ENCODE measurements around the gene RXRB.
A peak's percentile ranks its signal among the peaks of the same experiment; 100 is the strongest.

The RXRB gene

DNA sequence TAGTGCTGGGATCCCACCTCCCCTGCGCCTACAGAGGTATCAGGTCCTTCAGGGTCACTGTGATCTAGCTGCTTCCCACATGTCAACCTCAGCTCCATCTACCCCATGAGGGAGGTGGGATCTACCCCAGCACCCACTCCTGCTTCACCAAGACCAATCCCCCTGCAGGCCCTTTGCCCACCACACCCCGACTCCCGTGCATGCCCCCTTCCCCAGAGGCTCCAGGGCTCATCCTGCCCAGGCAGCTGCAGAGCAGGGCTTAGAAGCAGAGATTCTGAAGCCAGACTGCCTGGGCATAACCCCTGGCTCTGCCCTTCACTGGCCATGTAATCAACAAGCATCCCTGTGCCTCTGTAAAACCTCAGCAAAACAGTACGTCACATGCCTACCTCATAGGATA is 25.7 kb downstream of the RXRB start:
- no peak for DNase-seq

DNA sequence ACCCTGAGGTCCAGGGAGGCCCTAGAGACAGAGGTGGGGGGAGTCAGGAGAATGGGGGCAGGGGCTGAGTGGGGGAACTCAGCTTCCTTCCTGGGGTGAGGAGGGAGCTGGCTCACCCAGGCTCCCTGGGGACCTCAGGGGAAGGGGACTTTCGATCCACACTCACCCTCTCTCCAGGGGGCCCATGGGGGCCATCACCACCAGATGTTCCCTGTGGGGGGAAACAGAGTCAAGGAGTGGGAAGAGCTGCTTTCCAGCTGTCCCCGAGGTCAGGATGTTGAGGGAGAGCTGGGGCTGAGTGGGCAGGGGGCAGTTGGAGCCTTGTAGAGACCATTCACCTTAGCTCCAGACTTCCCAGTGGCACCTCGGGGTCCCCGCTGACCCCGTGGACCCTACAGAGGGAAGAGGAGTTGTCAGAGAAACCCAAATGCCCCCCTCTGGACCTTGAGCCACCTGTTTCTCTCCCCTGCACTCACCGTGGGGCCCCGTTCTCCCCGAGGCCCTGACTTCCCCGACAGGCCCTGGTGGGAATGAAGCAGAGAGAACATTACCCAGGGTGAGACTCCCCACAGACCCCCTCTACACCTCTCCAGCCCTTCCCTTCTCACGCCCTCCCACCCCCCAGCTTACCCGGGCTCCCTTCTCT is 26.8 kb downstream of the RXRB start:
- no peak for DNase-seq

DNA sequence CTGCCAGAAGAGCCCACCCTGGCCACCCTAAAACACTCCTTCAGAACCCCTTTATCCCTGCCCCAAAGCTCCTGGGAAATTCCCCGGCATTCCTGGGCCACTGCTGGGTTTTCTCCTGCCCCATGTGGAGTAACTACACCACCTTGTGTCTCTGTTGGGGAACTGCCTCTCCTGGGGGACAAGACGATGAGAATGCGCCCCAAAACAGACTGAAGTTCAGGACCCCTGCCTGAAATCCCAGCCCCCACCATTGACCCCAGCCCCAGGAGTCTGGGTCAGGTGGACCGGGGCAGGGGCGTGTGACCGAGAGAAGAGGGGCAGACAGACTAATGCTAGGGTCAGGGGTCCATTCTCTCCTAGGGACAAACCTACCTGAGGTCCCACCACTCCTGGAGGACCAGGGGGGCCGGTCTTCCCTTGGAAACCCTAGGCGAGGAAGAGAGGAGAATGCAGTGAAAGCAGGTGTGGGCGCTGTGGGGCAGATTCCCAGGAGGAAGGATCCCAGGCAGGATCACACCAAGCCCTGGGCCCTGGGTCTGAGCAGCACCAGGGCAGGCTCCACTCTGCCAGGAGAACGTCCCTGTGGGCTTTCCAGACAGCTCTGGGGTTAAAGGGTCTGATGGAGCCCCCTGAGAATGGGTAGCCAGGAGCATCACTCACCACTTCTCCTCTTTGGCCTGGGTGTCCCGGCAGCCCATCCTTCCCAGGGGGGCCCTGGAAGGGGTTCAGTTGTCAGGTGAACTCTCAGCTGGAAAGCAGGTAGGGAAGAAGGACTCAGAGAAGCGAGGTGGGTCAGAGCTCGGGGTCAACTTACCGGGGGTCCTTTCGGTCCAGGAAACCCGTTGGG is 27.6 kb downstream of the RXRB start:
- no peak for DNase-seq

DNA sequence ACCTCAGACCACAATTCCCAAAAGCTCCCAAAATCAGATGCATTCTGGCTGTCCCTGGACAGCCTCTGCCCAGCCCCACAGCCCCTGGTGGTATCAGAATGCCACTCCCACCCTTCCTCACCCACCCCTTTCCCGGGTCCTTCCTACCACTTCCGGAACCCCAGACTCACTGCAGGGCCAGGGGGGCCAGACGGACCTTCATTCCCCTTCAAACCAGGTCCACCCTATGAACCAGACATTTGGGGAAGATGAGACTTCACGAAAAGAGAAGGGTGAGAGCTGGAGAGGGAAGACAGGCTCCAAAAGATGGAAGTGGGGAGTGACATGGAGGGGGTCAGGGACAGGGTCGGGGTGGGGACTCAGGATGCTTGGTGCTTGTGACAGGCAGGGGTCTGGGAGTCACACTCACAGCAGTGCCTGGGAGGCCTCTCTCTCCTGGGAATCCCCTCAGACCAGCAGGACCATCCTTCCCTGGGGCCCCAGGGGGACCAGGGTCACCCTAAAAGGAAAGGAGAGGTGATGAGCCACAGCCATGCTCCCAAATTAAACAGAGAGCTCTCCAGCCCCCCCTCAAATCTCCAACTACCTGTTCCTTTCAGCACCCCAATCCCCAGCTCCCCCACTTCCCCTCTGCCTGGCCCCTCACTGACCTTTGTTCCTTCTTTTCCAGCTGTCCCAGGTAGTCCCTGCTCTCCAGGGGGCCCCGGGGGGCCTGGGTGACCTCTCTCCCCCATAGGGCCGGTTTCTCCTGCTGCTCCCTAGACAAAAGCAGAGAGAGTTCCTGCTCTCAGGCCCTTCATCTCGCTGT is 28.4 kb downstream of the RXRB start:
- DNase-seq = no peak

DNA sequence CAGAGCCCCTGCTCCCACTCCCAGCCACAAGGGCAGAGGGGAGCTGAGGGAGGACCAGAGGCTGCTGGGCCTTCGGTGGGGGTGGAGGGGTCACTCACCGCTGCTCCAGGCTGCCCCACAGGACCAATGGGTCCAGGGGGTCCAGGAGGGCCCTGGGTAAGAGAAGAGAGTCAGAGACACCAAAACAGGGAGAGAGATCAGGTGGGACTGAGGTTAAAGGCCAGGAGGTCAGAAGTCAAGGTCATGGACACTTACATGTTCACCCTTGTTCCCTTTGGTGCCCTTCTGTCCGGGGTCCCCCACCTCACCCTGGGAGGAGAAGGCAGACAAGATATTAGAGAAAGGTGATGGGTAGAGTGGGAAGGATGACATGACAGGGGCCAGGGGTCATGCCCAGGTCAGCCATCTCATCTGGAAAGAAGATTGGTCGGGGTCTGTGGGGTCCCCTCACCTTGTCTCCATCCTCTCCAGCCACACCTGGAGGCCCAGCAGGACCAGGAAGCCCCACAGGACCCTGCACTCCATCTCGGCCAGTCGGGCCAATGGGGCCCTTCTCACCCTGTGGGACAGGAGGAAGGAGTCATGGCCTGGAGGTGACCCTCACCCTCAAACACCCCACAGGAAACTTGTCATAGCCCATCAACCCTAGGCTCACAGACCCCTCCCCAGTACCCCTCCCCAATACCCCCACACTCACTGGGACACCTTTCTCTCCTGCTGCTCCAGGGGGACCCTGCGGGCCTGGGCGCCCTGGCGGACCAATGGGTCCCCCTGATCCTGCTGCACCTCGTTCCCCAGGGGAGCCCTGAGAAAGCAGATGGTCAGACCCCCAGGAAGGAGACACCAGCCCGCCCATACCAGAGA is 29.2 kb downstream of the RXRB start:
- DNase-seq = no peak

DNA sequence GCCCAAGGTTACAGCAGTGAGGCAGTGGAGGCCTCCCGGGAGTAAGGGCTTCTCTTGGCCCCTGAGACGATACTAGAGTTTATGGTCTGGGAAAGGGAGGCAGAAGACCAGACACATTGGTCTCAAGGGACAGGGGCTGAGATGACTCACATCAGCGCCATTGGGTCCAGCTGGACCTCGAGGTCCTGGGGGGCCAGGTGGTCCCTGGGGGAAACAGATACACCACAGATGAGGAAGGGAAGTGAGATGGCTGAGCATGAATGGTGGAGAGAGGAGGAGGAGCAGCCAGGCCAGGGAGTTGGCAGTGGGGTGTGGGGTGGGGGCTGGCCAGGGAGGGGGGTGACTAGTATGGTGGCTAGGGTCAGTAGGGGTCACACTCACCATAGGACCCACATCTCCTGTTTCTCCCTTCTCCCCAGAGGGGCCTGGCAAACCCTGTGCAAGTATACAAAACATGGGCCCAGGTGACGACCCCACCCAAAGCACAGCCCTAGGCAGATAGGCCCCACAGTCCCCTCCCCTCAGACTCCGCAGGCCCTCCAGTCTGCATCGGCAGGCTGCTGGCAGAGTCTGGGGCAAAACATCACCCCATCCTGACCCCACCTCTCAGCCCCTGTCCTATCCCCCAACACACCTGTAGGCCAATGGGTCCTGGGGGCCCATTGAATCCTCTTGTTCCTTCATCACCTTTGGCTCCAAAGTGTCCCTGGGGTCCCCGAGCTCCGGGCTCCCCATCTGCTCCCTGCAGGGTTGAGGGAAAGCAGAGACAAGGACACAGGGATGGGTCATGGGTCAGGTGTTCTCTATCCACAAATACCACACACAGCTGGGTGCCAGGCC is 30.1 kb downstream of the RXRB start:
- no peak for DNase-seq

DNA sequence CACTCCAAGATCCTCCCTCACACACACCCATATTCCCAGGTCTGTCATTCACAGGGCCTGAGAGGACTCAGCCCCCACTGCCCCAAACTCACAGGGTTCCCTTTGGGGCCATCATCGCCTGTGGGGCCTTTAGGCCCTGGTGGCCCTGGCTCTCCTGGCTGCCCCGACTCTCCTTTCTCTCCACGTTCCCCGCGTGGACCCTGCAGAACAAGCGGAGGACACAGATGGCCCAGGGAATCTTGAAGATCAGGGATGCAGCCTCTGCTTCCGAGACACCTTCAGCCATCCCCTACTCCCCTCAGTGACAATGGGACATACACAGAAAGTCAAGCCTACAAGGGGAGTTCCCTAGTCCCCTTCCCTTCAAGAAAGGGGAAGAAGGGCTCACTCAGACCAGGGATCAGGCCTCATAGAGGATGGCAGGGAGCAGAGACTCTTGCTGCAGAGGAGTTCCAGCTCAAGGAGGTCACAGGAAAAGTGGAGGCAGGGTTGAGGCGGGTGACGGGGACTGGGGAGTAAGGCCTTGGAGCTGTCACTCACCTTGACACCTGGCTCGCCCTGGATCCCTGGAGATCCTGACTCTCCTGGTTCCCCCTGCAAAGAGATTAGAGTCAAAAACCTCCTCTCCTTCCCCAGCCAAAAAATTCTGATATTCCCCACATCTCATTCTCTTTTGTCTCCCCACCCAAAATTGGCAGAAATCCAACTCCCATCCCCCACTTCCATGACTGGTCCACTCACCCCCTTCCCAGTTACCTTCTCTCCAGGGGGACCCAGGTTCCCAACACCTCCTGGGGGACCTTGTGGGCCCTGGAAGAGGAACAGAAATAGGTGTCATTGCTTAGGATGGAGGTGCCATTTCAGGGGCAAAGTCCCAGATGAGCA is 30.9 kb downstream of the RXRB start:
- no peak for DNase-seq

DNA sequence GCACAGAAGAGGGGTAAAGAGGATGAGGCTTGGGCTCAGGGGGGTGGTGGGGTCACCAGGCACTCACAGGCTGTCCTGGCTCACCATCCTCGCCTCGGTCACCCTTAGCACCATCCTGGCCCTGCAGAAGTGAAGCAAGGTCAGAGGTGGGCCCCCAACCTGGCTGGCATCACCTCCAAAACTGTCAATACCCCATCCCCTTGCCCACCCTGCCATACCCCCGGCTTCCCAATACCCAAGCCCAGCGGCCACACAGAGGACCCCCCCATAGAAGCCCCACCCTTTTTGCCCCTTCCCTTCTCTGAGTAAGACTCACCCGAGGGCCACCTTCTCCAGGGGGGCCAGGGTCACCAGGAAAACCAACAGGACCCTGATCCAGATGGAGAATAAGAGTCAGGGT is 31.8 kb downstream of the RXRB start:
- no peak for DNase-seq

DNA sequence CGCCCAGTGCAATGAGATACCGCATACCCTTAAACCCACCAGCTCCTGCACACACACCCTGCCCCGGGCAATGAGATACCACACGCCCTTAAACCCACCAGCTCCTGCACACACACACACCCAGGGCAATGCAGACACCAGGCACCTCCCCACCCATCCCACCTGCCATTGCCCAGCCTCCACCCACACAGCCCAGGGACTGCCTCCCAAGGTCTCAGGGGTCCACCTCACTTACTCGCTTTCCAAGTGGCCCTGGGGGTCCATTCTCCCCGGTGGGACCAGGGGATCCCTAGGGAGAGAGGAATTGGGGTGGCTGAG is 32.2 kb downstream of the RXRB start:
- DNase-seq = no peak

DNA sequence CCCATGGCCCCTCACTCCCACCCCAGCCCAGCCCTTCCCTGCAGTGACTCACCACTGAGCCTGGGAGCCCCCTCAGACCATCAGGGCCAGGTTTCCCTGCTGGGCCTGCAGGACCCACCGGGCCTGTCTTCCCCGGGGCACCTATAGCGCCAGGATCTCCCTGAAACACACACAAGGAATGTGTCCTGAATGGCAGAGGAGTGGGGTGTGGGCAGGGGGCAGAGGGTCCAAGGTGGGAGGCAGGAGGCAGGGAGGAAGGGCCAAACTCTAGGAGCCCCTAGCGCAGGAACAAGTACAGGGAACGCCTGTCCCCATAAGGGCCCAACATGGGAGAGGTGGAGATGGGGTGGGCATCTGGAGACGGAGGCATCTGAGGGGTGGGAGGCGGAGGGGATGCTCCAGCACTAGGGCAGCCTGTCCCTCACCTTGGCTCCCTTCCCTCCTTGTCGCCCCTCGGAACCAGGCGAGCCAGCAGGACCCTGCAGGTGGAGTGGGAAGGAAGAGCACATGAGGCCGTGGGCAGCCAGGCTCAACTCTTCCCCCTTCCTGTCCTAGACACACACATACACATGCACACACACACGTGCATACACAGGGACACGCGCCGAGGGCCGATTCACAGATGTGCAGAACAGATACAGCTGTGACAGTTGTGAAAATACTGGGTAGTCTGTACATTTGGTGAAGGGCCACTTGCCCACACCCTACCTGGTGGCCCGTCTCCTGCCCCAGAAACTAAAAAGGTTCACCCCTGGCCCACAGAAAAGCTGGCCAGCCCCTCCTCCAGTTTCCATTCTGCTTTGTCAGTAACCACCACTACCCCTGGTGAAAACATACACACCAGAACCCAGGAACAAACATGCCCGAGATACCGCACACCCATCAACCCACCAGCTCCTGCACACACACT is 32.8 kb downstream of the RXRB start:
- DNase-seq = no peak

DNA sequence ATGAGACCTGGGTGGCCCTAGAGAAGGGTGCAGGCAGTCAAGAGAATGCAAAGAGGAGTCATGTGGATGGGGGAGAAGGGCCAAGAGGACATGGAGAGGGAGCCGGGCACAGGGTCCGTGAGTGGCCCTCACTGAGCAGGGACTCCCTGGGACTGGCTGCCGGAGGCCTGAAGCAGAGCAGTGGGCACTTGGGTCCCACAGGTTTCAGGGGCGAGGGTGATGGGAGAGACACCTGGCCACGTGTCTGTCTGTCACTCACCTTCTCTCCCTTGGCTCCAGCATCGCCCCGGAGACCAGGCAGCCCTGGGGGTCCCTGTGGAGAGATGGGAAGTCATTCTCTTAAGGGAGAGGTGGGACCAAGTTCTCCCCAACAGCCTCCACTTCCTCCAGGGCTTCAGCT is 33.7 kb downstream of the RXRB start:
- no peak for DNase-seq

DNA sequence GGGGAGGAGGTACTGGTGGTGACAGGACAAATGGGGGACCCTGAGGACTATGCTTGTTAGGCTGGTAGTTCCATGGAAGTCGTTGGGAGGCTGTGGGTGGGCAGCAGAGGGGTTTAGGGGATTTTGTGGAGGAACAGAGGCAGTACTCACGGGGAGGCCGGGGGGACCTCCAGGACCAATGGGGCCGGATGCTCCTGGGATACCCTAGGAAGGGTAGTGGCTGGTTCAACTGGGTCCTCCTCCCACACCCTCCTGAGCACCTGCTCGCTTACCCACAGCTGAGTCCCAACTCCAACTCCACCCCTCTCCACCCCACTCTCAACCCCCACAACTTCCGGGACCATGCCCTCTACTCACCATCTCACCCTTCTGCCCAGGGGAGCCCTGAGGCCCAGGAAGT is 34.1 kb downstream of the RXRB start:
- no peak for DNase-seq

DNA sequence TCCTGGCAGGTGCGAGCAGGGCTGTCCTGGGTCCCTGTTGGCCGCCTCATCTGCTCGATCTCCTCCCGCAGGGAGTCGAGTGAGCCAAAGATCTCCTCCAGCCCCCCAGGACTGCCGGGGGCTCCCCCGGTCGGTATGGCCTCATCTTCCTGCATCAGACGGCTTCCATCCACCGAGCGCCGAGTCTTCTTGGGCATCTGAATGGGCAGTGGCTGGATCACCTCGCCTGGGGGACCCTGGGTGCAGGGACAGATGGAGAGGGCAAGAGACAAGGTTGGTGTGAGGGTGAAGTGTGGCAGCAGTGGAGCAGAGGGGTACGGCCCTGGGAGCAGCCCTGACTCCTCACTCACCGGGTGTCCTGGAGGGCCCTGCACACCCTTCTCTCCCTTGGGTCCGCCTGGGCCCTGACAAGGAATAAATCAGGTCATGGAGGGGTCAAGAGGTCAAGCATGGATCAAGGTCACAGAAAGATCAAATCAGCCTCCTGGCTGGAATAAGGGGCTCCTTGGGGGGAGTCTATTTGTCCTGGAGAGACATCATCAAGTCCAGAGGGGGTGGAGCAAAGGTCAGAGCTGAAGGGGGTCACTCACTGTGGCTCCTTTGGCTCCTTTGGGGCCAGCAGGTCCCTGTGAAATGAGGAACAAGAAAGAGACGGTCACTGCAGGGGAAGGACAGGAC is 34.7 kb downstream of the RXRB start:
- no peak for DNase-seq

DNA sequence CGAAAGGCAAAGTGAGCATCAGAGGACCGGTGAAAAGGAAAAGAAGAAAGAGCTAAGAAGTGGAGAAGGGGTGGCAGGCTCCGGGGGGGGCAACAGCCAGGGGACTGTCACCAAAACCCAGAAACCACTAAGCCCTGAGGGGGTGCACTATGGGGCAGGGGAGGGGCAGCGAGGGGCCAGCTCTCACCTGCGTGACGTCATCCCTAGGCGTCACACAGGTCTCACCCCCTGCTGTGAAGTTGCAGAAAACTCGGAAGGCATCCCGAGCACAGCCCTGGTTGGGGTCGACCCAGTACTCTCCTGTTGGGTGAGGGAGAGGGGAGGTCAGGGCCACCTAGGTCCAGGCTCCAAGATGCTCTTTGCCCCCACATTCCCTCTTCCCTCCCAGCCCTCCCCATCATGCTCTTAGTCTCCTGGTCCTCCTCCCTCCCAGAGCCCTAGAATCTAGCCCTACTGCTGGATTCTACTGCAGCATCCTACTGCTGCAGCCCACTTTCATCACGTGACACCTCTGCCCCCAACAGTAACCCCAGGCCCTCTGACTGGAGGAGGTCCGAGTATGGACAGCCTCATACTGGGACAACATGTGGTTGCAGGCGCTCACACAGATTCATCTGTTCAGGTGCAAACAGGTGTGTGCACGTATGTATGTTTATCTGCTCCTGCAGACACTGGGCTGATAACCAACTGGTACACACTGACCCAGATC is 35.6 kb downstream of the RXRB start:
- no peak for DNase-seq

DNA sequence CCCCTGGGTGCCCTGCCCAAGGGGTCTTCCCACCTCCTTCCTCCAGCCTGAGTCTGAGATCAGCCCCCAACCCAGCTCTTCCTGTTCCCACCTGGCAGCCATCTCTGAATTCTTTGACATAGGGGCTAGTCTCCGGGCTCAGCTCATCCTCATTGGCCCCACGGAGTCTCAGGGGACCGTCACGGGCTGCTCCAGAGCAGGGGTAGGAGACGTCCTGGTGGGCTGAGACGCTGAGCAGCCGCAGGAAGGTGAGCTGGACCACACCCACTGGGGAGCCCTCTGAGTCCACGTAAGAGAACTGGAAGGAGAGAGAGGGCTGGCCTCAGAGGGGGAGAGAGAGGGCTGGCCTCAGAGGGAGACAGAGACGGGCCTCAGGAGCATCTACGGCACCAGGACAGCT is 36.3 kb downstream of the RXRB start:
- no peak for DNase-seq

DNA sequence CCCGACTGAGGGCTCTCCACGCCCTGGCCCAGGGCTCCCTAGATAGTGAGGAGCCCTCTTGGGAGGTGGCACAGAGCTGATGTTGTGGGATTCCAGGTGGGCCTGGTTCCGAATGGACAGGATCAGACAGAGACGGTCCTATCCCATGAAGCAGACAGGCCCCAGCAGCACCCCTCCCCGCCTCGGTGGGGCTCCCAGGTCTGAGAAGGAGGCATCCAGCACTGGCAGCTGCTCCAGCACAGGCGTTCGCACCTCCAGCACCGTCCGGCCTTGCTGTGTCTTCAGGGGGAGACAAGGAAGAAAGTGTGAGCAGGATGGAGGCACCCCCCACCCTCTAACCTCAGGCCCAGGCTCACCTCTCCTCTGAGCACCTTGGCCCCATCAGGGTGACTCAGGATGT is 36.9 kb downstream of the RXRB start:
- no peak for DNase-seq

DNA sequence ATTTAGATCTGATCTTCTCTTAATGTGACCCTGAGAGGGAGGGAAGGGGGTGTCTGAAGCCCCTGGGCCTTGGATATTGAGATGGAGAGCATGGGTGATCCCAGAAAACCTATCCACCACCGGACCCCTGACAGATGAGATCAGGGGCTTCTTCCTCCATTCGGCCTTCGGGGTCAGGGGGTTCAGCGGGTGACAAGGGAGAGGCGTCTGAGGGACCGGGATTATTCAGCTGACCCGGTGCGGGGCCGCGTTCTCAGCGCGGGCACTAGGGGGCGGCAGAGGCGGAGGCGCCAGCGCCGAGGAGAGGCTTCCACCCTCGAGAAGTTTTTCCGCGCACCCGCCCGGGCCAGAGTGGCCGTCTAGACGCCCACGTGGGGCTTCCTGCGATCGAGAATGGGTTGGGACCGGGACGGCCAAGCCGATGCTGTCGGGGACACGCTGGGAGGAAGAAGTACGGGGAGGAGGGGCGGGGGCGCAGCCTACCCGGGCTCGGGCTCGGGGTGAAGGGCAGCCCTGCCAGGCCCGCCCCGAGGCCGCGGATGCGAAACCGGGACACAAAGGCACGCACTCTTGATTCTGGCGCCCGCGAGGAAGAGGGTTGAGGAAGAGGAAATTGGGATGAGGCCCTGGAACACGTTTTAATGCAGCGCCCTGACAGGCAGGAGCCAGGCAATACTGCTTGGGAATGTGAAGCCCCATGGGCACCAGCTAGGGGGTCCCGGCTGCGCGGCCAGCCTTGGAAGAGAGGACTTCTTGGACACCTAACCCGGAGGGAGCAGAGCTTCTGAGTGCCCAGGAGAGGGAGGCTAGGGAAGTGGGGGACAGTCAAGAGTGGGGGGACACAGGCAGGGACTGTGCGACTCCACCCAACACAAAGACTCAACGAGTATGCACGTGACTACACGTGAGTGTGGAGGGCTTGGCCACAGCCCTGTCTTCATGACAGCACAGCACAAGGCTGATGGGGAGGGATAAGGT is 38.8 kb downstream of the RXRB start:
- peak; percentile 55 for DNase-seq

All from NCI-H510A treated with DMSO at 0.1 percent for 48 hours (cell line).